Neural progenitor cell (in vitro differentiated cells): ENCODE data around the gene DOCK3. TPM values are rescaled to one million over a fixed set of nuclear protein-coding genes. Genes with fewer than 3 reads are reported as not detected.
"Not testable (repeated sequence)": the region's sequence is repeated elsewhere in the genome, so short reads cannot be mapped to it uniquely, and the experiment has no call there.

Experiments used
- DNase-seq: peaks from one replicate; pipeline ENCODE4 v3.0.0-alpha.2; 2016; ENCODE audit warnings: low spot score
- H2AFZ ChIP-seq: fragments of 200-600 bp; sonication (generic); replicated peaks from 2 replicates; pipeline ENCODE4 v1.6.1; 2016; ENCODE audit warnings: antibody characterized with exemption
- H3F3A ChIP-seq: fragments of 200-600 bp; sonication (generic); 2 replicates; pipeline ENCODE4 v1.6.1; 2016; ENCODE audit warnings: antibody characterized with exemption, low read depth
- H3K27ac ChIP-seq: fragments of 200-600 bp; sonication (generic); 2 replicates; pipeline ENCODE4 v1.5.1; 2016; ENCODE audit warnings: mild to moderate bottlenecking
- H3K27me3 ChIP-seq: fragments of 200-600 bp; sonication (generic); 2 replicates; pipeline ENCODE4 v1.6.1; 2016; ENCODE audit warnings: mild to moderate bottlenecking, moderate library complexity
- H3K36me3 ChIP-seq: fragments of 200-600 bp; sonication (generic); 2 replicates; pipeline ENCODE4 v1.5.1; 2016
- H3K4me1 ChIP-seq: fragments of 200-600 bp; sonication (generic); 2 replicates; pipeline ENCODE4 v1.6.1; 2016; ENCODE audit warnings: mixed run types
- H3K4me2 ChIP-seq: fragments of 200-600 bp; sonication (generic); 2 replicates; pipeline ENCODE4 v1.6.1; 2016
- H3K4me3 ChIP-seq: fragments of 200-600 bp; sonication (generic); 2 replicates; pipeline ENCODE4 v1.5.1; 2016
- H3K79me2 ChIP-seq: fragments of 200-600 bp; sonication (generic); 2 replicates; pipeline ENCODE4 v1.6.1; 2016; ENCODE audit warnings: low read depth
- H3K9ac ChIP-seq: fragments of 200-600 bp; sonication (generic); 2 replicates; pipeline ENCODE4 v1.6.1; 2016
- H3K9me3 ChIP-seq: fragments of 200-600 bp; sonication (generic); 2 replicates; pipeline ENCODE4 v1.5.1; 2016; ENCODE audit warnings: low read depth
- H4K20me1 ChIP-seq: fragments of 200-600 bp; sonication (generic); 2 replicates; pipeline ENCODE4 v1.6.1; 2016; ENCODE audit warnings: low read depth
- H3K27ac Mint-ChIP-seq: 3 replicates; pipeline ENCODE4 v1.8.0; 2021; ENCODE audit warnings: mixed read lengths
- H3K27me3 Mint-ChIP-seq: 2 replicates; pipeline ENCODE4 v1.8.0; 2022; ENCODE audit warnings: low read depth, mild to moderate bottlenecking, inconsistent platforms, moderate library complexity, mixed read lengths; ENCODE audit not compliant: insufficient read depth
- H3K36me3 Mint-ChIP-seq: 3 replicates; pipeline ENCODE4 v1.8.0; 2021; ENCODE audit warnings: mixed read lengths
- H3K4me1 Mint-ChIP-seq: 3 replicates; pipeline ENCODE4 v1.8.0; 2021; ENCODE audit warnings: mixed read lengths
- H3K4me3 Mint-ChIP-seq: 3 replicates; pipeline ENCODE4 v1.8.0; 2021; ENCODE audit warnings: mild to moderate bottlenecking, moderate library complexity, mixed read lengths
- H3K9me3 Mint-ChIP-seq: 3 replicates; pipeline ENCODE4 v1.8.0; 2020; ENCODE audit warnings: mixed read lengths
- CTCF ChIP-seq: fragments of 200-600 bp; sonication (generic); IDR thresholded peaks from 2 replicates; pipeline ENCODE4 v1.5.1; 2017; ENCODE audit warnings: antibody characterized with exemption, mild to moderate bottlenecking
- EZH2 ChIP-seq: fragments of 200-600 bp; sonication (generic); IDR thresholded peaks from 2 replicates; pipeline ENCODE4 v1.6.1; 2017; ENCODE audit warnings: antibody characterized with exemption, mild to moderate bottlenecking, moderate library complexity
- EZH2phosphoT487 ChIP-seq: fragments of 200-600 bp; sonication (generic); IDR thresholded peaks from 2 replicates; pipeline ENCODE4 v1.6.1; 2017; ENCODE audit warnings: antibody characterized with exemption
- total RNA-seq: library from RNA; depleted of rRNA; stranded (reverse); fragments of >200 nt; gene quantifications from 2 replicates; pipeline ENCODE4 v1.2.3, GENCODE V29; 2015; ENCODE audit warnings: low replicate concordance

Gene DOCK3
- total RNA-seq, 1 donor from 2014 or later = 10.7 TPM

DNA sequence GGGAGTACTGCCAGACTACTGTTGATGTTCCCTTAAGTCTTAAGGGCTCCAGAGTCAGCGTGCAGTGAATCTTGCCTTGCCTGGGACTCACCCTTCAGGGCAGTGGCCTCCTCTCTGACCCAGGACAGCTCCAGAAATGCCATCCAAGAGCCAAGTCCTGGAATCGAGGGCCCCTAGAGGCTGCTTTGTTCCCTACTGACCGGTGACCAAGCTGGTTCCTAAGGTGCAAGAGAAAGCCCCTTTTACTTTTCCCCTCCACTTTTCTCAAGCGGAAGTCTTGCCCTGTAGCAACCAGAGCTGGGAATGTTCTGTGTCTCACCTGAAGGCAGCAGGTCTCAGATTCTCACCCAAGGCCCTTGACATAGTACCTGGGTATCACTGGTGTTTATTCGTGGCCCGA is 238.0 kb downstream of the DOCK3 start:
- Histone ChIP-seq H2AFZ (no peak overlapping the region), H3K4me2 (no peak overlapping the region), H3K4me1 (no peaks in the 10 kb centered on the region), H3K27ac (no peak overlapping the region), H3K36me3 (no peaks in the 10 kb centered on the region), H3K9ac (no peak overlapping the region), H3F3A (no peaks in the 10 kb centered on the region), H4K20me1 (no peaks in the 10 kb centered on the region), H3K4me3 (no peak overlapping the region), H3K27me3 (no peaks in the 10 kb centered on the region), H3K79me2 (peaks cover 5% of the 10 kb centered on the region), H3K9me3 (peaks cover 5% of the 10 kb centered on the region)
- TF ChIP-seq CTCF (no peak), EZH2 (no peak), EZH2phosphoT487 (no peak)
- H3K27ac Mint-ChIP-seq = no peak overlapping the region
- H3K4me1 Mint-ChIP-seq = no peaks in the 10 kb centered on the region
- H3K27me3 Mint-ChIP-seq = no peaks in the 10 kb centered on the region
- H3K4me3 Mint-ChIP-seq = no peak overlapping the region
- no peaks in the 10 kb centered on the region for H3K36me3 Mint-ChIP-seq
- peaks cover 2% of the 10 kb centered on the region for H3K9me3 Mint-ChIP-seq
- no peak for DNase-seq

GRCh38 chr3:50913260-50913659 is 238.5 kb downstream of the DOCK3 start:
- no peaks in the 10 kb centered on the region for H3K36me3 Mint-ChIP-seq
- H3K36me3 ChIP-seq = no peaks in the 10 kb centered on the region
- no peak overlapping the region for H3K27ac ChIP-seq
- H3K27me3 ChIP-seq = no peaks in the 10 kb centered on the region
- H3K27ac Mint-ChIP-seq = no peak overlapping the region
- peaks cover 5% of the 10 kb centered on the region for H3K79me2 ChIP-seq
- H2AFZ ChIP-seq = no peak overlapping the region
- TF ChIP-seq EZH2 (no peak), CTCF (no peak), EZH2phosphoT487 (no peak)
- no peaks in the 10 kb centered on the region for H4K20me1 ChIP-seq
- H3K9ac ChIP-seq = no peak overlapping the region
- H3F3A ChIP-seq = no peaks in the 10 kb centered on the region
- no peaks in the 10 kb centered on the region for H3K4me1 Mint-ChIP-seq
- H3K4me3 Mint-ChIP-seq = no peak overlapping the region
- H3K4me2 ChIP-seq = no peak overlapping the region
- no peak for DNase-seq
- peaks cover 5% of the 10 kb centered on the region for H3K9me3 ChIP-seq
- H3K9me3 Mint-ChIP-seq = peaks cover under 1% of the 10 kb centered on the region
- H3K4me1 ChIP-seq = no peaks in the 10 kb centered on the region
- no peaks in the 10 kb centered on the region for H3K27me3 Mint-ChIP-seq
- H3K4me3 ChIP-seq = no peak overlapping the region

DNA sequence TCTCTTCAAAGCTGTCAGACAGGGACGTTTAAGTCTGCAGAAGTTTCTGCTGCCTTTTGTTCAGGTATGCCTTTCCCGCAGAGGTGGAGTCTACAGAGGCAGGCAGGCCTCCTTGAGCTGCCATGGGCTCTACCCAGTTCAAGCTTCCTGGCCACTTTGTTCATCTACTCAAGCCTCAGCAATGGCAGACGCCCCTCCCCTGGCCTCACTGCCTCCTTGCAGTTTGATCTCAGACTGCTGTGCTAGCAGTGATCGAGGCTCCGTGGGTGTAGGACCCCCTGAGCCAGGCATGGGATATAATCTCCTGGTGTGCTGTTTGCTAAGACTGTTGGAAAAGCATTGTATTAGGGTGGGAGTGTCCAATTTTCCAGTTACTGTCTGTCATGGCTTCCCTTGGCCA is 247.3 kb downstream of the DOCK3 start:
- not testable (repeated sequence) for DNase-seq, H3F3A ChIP-seq, H3K4me1 Mint-ChIP-seq, H3K27ac Mint-ChIP-seq, H3K4me3 ChIP-seq, H3K9ac ChIP-seq, H3K4me1 ChIP-seq, H3K9me3 ChIP-seq, H3K79me2 ChIP-seq, H3K27ac ChIP-seq, H3K27me3 Mint-ChIP-seq, H3K27me3 ChIP-seq, H3K36me3 ChIP-seq, H3K4me2 ChIP-seq, H2AFZ ChIP-seq, H3K4me3 Mint-ChIP-seq, H4K20me1 ChIP-seq, H3K36me3 Mint-ChIP-seq
- H3K9me3 Mint-ChIP-seq = peaks cover 34% of the 10 kb centered on the region

DNA sequence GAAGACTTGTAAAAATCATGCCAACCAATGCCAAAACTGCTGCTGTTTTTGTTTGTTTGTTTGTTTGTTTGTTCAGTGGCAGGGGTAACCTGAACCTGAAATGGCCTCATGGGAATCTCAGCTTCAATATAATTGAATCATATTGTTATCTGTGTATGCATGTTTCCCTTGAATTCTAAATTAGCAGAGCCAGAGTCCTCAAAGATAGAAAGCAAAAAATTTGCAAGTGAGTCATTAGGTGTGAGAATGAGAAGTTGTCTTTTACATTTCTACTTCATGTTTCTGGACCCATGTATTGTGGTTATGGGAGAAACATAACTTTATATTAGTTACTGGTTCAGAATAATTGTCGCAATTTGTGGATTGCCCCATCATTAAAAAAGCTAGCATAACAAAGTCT is 249.2 kb downstream of the DOCK3 start:
- no peak overlapping the region for H3K4me3 Mint-ChIP-seq
- no peak for DNase-seq
- Histone ChIP-seq H3K27me3 (no peaks in the 10 kb centered on the region), H4K20me1 (no peaks in the 10 kb centered on the region), H2AFZ (no peak overlapping the region), H3F3A (no peaks in the 10 kb centered on the region), H3K79me2 (no peaks in the 10 kb centered on the region), H3K27ac (no peak overlapping the region), H3K4me2 (no peak overlapping the region), H3K4me1 (peaks cover 12% of the 10 kb centered on the region), H3K4me3 (no peak overlapping the region), H3K36me3 (no peaks in the 10 kb centered on the region), H3K9ac (no peak overlapping the region), H3K9me3 (no peaks in the 10 kb centered on the region)
- peaks cover 8% of the 10 kb centered on the region for H3K27me3 Mint-ChIP-seq
- H3K36me3 Mint-ChIP-seq = peaks cover 4% of the 10 kb centered on the region
- no peak for TF ChIP-seq EZH2phosphoT487
- TF ChIP-seq CTCF = no peak
- TF ChIP-seq EZH2 = no peak
- H3K9me3 Mint-ChIP-seq = peaks cover 27% of the 10 kb centered on the region
- no peak overlapping the region for H3K27ac Mint-ChIP-seq
- H3K4me1 Mint-ChIP-seq = peaks cover 7% of the 10 kb centered on the region
